Mesenchymal stem cell (in vitro differentiated cells and primary cell): ENCODE measurements around the gene CAMSAP2.

ENCODE experiments used
- DNase-seq: peaks from one replicate; pipeline ENCODE4 v3.0.0-alpha.2; 2013
- H2AFZ ChIP-seq: one replicate; pipeline ENCODE4 v1.6.1; 2013; ENCODE audit warnings: low read depth, mild to moderate bottlenecking, control low read depth, inconsistent platforms, low read length, moderate library complexity
- H2AK5ac ChIP-seq: 2 replicates; pipeline ENCODE4 v1.6.1; 2013; ENCODE audit warnings: low read length, moderate library complexity, mild to moderate bottlenecking, inconsistent platforms; ENCODE audit not compliant: severe bottlenecking
- H2BK120ac ChIP-seq: one replicate; pipeline ENCODE4 v1.6.1; 2013; ENCODE audit warnings: low read depth, mild to moderate bottlenecking, inconsistent platforms, low read length, moderate library complexity
- H2BK12ac ChIP-seq, 2 experiments: one replicate each; pipeline ENCODE4 v1.6.1; 2013; ENCODE audit warnings: inconsistent platforms in 2 of 2, low read length in 2 of 2, mild to moderate bottlenecking in 2 of 2, moderate library complexity in 2 of 2, control low read depth in 1 of 2
- H2BK15ac ChIP-seq: one replicate; pipeline ENCODE4 v1.6.1; 2013; ENCODE audit warnings: mild to moderate bottlenecking, low read depth, inconsistent platforms; ENCODE audit not compliant: poor library complexity, severe bottlenecking
- H2BK5ac ChIP-seq: 2 replicates; pipeline ENCODE4 v1.6.1; 2013; ENCODE audit warnings: low read depth, mild to moderate bottlenecking, low read length, control low read depth, inconsistent platforms; ENCODE audit not compliant: poor library complexity, severe bottlenecking
- H3K14ac ChIP-seq, 2 experiments: one replicate each; pipeline ENCODE4 v1.6.1; 2013; ENCODE audit warnings: inconsistent platforms in 2 of 2, low read length in 2 of 2, control low read depth in 1 of 2, mild to moderate bottlenecking in 1 of 2, moderate library complexity in 1 of 2
- H3K18ac ChIP-seq, 2 experiments: one replicate each; pipeline ENCODE4 v1.6.1; 2013; ENCODE audit warnings: inconsistent platforms in 2 of 2, low read length in 2 of 2, control low read depth in 1 of 2, low read depth in 1 of 2, mild to moderate bottlenecking in 1 of 2
- H3K23ac ChIP-seq, 2 experiments: one replicate each; pipeline ENCODE4 v1.6.1; 2013; ENCODE audit warnings: inconsistent platforms in 2 of 2, low read length in 2 of 2, mild to moderate bottlenecking in 2 of 2, moderate library complexity in 2 of 2, control low read depth in 1 of 2
- H3K27ac ChIP-seq: 2 replicates; pipeline ENCODE4 v1.5.1; 2013; ENCODE audit warnings: mild to moderate bottlenecking, moderate library complexity, low read length, control low read depth, inconsistent platforms; ENCODE audit not compliant: poor library complexity, severe bottlenecking
- H3K27me3 ChIP-seq, 2 experiments: 2 replicates each; pipeline versions ENCODE4 v1.6.1 to v1.7.0; 2013; ENCODE audit warnings: low read length in 2 of 2, mild to moderate bottlenecking in 2 of 2, moderate library complexity in 2 of 2, control low read depth in 1 of 2, inconsistent platforms in 1 of 2; ENCODE audit not compliant: control insufficient read depth in 1 of 2, insufficient read depth in 1 of 2
- H3K36me3 ChIP-seq, 2 experiments: 2 replicates each; pipeline versions ENCODE4 v1.6.1 to v1.7.0; 2013; ENCODE audit warnings: low read length in 2 of 2, control low read depth in 1 of 2, inconsistent platforms in 1 of 2, low read depth in 1 of 2, mild to moderate bottlenecking in 1 of 2; ENCODE audit not compliant: insufficient read depth in 2 of 2, control insufficient read depth in 1 of 2
- H3K4ac ChIP-seq, 2 experiments: one replicate each; pipeline ENCODE4 v1.6.1; 2013; ENCODE audit warnings: inconsistent platforms in 2 of 2, low read length in 2 of 2, mild to moderate bottlenecking in 2 of 2, moderate library complexity in 2 of 2, control low read depth in 1 of 2, low read depth in 1 of 2
- H3K4me1 ChIP-seq: 2 replicates; pipeline ENCODE4 v1.6.1; 2013; ENCODE audit warnings: low read depth, low read length, control low read depth; ENCODE audit not compliant: control insufficient read depth, insufficient read depth
- H3K4me2 ChIP-seq: 2 replicates; pipeline ENCODE4 v1.6.1; 2013; ENCODE audit warnings: low read length, mild to moderate bottlenecking, inconsistent platforms; ENCODE audit not compliant: poor library complexity, severe bottlenecking
- H3K4me3 ChIP-seq, 2 experiments: 2 replicates each; pipeline versions ENCODE4 v1.5.1 to v1.7.0; 2013; ENCODE audit warnings: low read length in 2 of 2, mild to moderate bottlenecking in 2 of 2, control low read depth in 1 of 2, low read depth in 1 of 2; ENCODE audit not compliant: insufficient read depth in 1 of 2
- H3K79me1 ChIP-seq: replicated peaks from 2 replicates; pipeline ENCODE4 v1.6.1; 2013; ENCODE audit warnings: mild to moderate bottlenecking, control low read depth, low read length, inconsistent platforms; ENCODE audit not compliant: poor library complexity, severe bottlenecking
- H3K9ac ChIP-seq: 2 replicates; pipeline ENCODE4 v1.7.0; 2013; ENCODE audit warnings: mild to moderate bottlenecking, low read length, moderate library complexity
- H3K9me3 ChIP-seq: 2 replicates; pipeline ENCODE4 v1.7.0; 2013; ENCODE audit warnings: mild to moderate bottlenecking, low read length; ENCODE audit not compliant: control insufficient read depth
- H4K8ac ChIP-seq: one replicate; pipeline ENCODE4 v1.6.1; 2013; ENCODE audit warnings: inconsistent platforms, mild to moderate bottlenecking, low read length, moderate library complexity
- H4K91ac ChIP-seq: one replicate; pipeline ENCODE4 v1.6.1; 2013; ENCODE audit warnings: mild to moderate bottlenecking, low read length, inconsistent platforms
- WGBS: methylation state at CpG from one replicate; pipeline ENCODE4 v1.1.7; 2013; ENCODE audit warnings: mixed read lengths; 5-methylcytosine and 5-hydroxymethylcytosine counted together

Gene CAMSAP2

DNA sequence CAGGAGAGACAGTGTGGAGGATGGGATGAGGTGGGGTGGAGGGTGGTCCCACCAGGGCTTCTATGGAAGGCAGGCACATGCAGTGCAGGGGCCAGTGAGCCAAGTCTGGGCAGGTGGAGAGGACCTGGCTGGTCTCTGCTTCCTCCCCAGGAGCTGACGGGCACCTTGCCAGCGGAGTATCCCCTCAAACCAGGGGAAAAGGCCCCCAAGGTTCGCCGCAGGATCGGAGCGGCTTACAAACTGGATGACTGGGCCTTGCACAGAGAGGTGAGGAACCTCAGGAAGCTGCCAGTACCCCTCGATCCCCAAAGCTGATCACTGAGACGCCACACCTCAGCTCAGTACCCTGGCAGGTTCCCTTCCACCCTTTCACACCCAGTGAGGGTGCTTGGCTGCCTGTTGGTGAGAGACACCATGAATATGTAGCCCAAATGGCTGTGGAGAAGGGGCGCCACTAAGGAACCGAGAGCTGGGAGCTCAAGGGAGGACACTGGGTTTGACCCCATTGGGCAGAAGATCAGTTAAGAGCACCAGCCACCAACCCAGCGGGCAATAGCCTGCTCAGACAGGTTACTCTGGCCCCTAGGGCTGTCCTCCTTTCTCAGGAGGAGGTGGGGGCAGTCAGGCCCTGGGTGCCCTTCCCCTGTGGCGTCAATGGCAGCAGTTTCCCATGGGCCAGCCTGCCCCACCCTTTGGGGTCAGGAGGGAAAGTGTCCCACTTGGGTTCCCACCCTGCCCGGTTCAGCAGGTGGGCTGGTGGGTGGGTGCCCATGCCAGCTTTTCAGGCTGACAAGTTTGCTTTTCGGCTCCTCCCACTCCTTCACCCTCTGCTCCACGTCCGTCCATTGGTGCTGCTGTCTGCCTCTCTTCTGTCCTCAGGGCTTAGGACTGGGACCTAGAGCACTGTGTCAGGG, 161.5 kb downstream of the CAMSAP2 start:
- Histone ChIP-seq H3K23ac (no peak overlapping the region), H2AFZ (no peak overlapping the region), H4K91ac (no peak overlapping the region), H2BK15ac (no peak overlapping the region), H2AK5ac (no peak overlapping the region), H2BK5ac (no peak overlapping the region), H3K4ac (no peak overlapping the region), H3K79me1 (peaks cover 34% of the 10 kb centered on the region), H3K9me3 (no peaks in the 10 kb centered on the region), H3K27ac (no peak overlapping the region), H4K8ac (no peak overlapping the region), H2BK120ac (no peak overlapping the region), H3K36me3 (peaks cover 0 to 55% of the 10 kb centered on the region in 2 experiments), H3K4me1 (peaks cover 37% of the 10 kb centered on the region), H2BK12ac (no peak overlapping the region), H3K14ac (no peak overlapping the region), H3K4me3 (no peak overlapping the region), H3K27me3 (peaks cover 0 to 78% of the 10 kb centered on the region in 2 experiments), H3K9ac (no peak overlapping the region), H3K18ac (no peak overlapping the region), H3K4me2 (no peak overlapping the region)
- DNase-seq = no peak
- 96% methylated on average over 16 of the region's 16 CpGs for WGBS

GRCh38 chr1:200900877-200901276, 162.2 kb downstream of the CAMSAP2 start:
- 97% methylated on average over 17 of the region's 17 CpGs for WGBS
- Histone ChIP-seq H3K4ac (no peak overlapping the region), H4K8ac (no peak overlapping the region), H3K4me3 (no peak overlapping the region), H3K27me3 (peaks cover 0 to 73% of the 10 kb centered on the region in 2 experiments), H3K79me1 (peaks cover 34% of the 10 kb centered on the region), H3K4me1 (peaks cover 31% of the 10 kb centered on the region), H4K91ac (no peak overlapping the region), H2BK5ac (no peak overlapping the region), H3K36me3 (peaks cover 0 to 55% of the 10 kb centered on the region in 2 experiments), H3K4me2 (no peak overlapping the region), H2BK120ac (no peak overlapping the region), H3K14ac (peak overlapping the region in 1 of 2 experiments; percentile 10), H3K9ac (no peak overlapping the region), H2BK12ac (no peak overlapping the region), H3K23ac (no peak overlapping the region), H3K18ac (no peak overlapping the region), H3K9me3 (no peaks in the 10 kb centered on the region), H2AK5ac (no peak overlapping the region), H3K27ac (no peak overlapping the region), H2AFZ (no peak overlapping the region), H2BK15ac (no peak overlapping the region)
- no peak for DNase-seq

DNA sequence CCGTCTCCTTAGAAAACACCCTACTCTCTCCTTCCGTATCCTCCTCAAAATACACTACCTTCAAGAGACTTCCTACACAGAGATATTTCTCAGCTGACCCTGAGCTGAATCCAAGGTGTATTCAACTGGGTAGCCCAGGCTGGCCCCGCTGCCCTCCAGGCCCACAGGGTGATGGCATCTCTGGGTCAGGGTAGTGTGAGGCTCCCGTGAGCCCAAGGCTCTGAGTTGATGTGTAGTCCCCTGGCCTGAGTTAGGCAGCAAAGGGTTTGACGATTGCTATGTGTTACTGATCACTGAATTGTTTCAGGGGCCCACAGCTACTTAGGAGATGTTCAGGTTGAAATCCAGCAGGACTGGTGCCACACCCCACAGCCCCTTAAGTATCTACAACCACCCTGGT, 162.7 kb downstream of the CAMSAP2 start:
- no peak overlapping the region for H2BK12ac ChIP-seq
- DNase-seq = no peak
- H2BK15ac ChIP-seq = no peak overlapping the region
- peaks cover 28% of the 10 kb centered on the region for H3K4me1 ChIP-seq
- no peak overlapping the region for H4K91ac ChIP-seq
- H3K36me3 ChIP-seq = peaks cover 0 to 55% of the 10 kb centered on the region in 2 experiments
- H3K27ac ChIP-seq = no peak overlapping the region
- peaks cover 0 to 71% of the 10 kb centered on the region in 2 experiments for H3K27me3 ChIP-seq
- no peak overlapping the region for H4K8ac ChIP-seq
- no peak overlapping the region for H3K18ac ChIP-seq
- no peak overlapping the region for H2BK120ac ChIP-seq
- no peak overlapping the region for H2BK5ac ChIP-seq
- 97% methylated on average over 5 of the region's 5 CpGs for WGBS
- H3K4me3 ChIP-seq = no peak overlapping the region
- H2AK5ac ChIP-seq = no peak overlapping the region
- no peak overlapping the region for H2AFZ ChIP-seq
- H3K4ac ChIP-seq = no peak overlapping the region
- H3K9me3 ChIP-seq = no peaks in the 10 kb centered on the region
- no peak overlapping the region for H3K4me2 ChIP-seq
- H3K14ac ChIP-seq = no peak overlapping the region
- H3K23ac ChIP-seq = no peak overlapping the region
- peaks cover 34% of the 10 kb centered on the region for H3K79me1 ChIP-seq
- no peak overlapping the region for H3K9ac ChIP-seq

DNA sequence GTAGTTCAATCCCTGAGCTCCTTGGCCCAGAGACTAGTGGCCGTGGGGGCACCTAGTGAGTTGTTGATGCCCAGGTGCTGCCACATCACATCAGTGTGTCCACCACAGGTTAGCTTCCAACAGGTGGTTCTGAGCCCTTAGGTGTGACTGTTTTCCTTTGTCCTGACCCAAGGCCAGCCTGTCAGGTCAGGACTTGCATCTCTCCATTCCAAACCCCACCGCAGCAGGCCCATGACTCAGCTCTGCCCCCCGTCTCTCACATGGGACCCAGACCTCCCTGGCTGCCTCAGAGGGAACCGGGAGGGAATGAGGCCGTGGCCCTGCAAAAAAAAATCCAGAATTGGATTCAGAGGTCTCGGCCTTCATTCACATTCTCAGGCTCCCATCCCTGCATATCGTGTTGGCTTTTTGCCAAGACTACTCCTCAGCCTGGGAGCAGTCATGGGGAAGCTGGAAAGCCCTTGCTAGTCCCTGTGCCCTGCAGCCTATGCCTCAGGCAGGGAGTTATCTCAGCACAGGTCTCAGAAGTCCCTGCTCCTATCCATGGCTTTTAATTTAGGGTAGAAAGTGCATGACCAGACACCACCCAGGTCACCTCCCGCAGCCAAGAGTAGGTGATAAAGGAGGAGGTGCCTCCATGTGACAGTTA, 163.2 kb downstream of the CAMSAP2 start:
- Histone ChIP-seq H3K14ac (no peak overlapping the region), H2BK5ac (no peak overlapping the region), H2AFZ (no peak overlapping the region), H3K79me1 (peaks cover 34% of the 10 kb centered on the region), H4K8ac (no peak overlapping the region), H3K4me2 (no peak overlapping the region), H2BK12ac (no peak overlapping the region), H4K91ac (no peak overlapping the region), H3K27ac (no peak overlapping the region), H3K4ac (no peak overlapping the region), H3K18ac (no peak overlapping the region), H3K4me1 (peaks cover 24% of the 10 kb centered on the region), H2BK120ac (no peak overlapping the region), H2AK5ac (no peak overlapping the region), H3K9me3 (no peaks in the 10 kb centered on the region), H3K27me3 (peaks cover 0 to 67% of the 10 kb centered on the region in 2 experiments), H2BK15ac (no peak overlapping the region), H3K9ac (no peak overlapping the region), H3K23ac (no peak overlapping the region), H3K4me3 (no peak overlapping the region), H3K36me3 (peaks cover 0 to 55% of the 10 kb centered on the region in 2 experiments)
- no peak for DNase-seq
- WGBS = 97% methylated on average over 8 of the region's 8 CpGs
